Activated CD4-positive, alpha-beta T cell treated with anti-CD3 and anti-CD28 coated beads for 36 hours (primary cell): Measurements from ENCODE around the gene ZBTB43. TPM values are rescaled to one million over a fixed set of nuclear protein-coding genes. Genes with fewer than 3 reads are reported as not detected.

Experiments used
- ATAC-seq: fragments of 200-7000 bp; cut with Tn5 transposase; one replicate; pipeline ENCODE4 v1.10.0; 2021; ENCODE audit warnings: mild to moderate bottlenecking, moderate library complexity
- CTCF ChIA-PET: fragments of 350-600 bp; sonication (Branson Sonifier 250); formaldehyde crosslinking; loops from one replicate; lab custom pipeline; 2021; ENCODE audit warnings: antibody characterized with exemption; lab: Charles Lee
- POLR2A ChIA-PET: fragments of 350-600 bp; sonication (Branson Sonifier 250); formaldehyde crosslinking; loops from one replicate; lab custom pipeline; 2021; ENCODE audit warnings: antibody characterized with exemption, inconsistent platforms; lab: Charles Lee
- DNase-seq: peaks from one replicate; pipeline ENCODE4 v3.0.0-alpha.2; 2020
- H3K27ac Mint-ChIP-seq: one replicate; pipeline ENCODE4 v1.8.0; 2021; ENCODE audit warnings: mixed read lengths
- H3K27me3 Mint-ChIP-seq: one replicate; pipeline ENCODE4 v1.8.0; 2021; ENCODE audit warnings: mixed read lengths
- H3K36me3 Mint-ChIP-seq: one replicate; pipeline ENCODE4 v1.8.0; 2021; ENCODE audit warnings: low read depth, mixed read lengths
- H3K4me1 Mint-ChIP-seq: one replicate; pipeline ENCODE4 v1.8.0; 2021; ENCODE audit warnings: mixed read lengths
- H3K4me3 Mint-ChIP-seq: one replicate; pipeline ENCODE4 v1.8.0; 2021; ENCODE audit warnings: mild to moderate bottlenecking, moderate library complexity, mixed read lengths
- H3K9me3 Mint-ChIP-seq: one replicate; pipeline ENCODE4 v1.8.0; 2021; ENCODE audit warnings: low read depth, mixed read lengths
- intact Hi-C, 2 experiments: fragments of 100-400 bp; cut with DNase I in 1 of 2; cut with micrococcal nuclease in 1 of 2; formaldehyde crosslinking; loops; one replicate each; pipeline versions ENCODE4 v1.14.2 to v1.15.1; 2022 to 2024; cut with DNase I, micrococcal nuclease
- total RNA-seq, 2 experiments: library from RNA; stranded (reverse); gene quantifications; one replicate each; pipeline ENCODE4 v1.2.3, GENCODE V29; 2021

The ZBTB43 gene
- total RNA-seq, 2 experiments from 2014 or later, result 19.3 to 23.0 TPM

- peaks cover 6% of the 10 kb centered on the region for H3K4me1 Mint-ChIP-seq
- no peak overlapping the region for H3K4me3 Mint-ChIP-seq
- intact Hi-C loops, result no loop called here
- CTCF ChIA-PET, result interaction anchor here (0.8 to 1.2 kb wide), 2 partner anchors 126 to 735 kb away, joined by 4 read pairs; no protein-coding TSS in a partner anchor
- no peaks in the 10 kb centered on the region for H3K9me3 Mint-ChIP-seq
- H3K27me3 Mint-ChIP-seq, result no peaks in the 10 kb centered on the region
- POLR2A ChIA-PET, result no interaction called here
- H3K27ac Mint-ChIP-seq, result no peak overlapping the region
- DNase-seq (no peak), ATAC-seq (no peak)
- peaks cover 40% of the 10 kb centered on the region for H3K36me3 Mint-ChIP-seq
Observed at GRCh38 chr9:126829035-126829434, 24.2 kb downstream of the ZBTB43 start.

GRCh38 chr9:126830827-126831226, 26.0 kb downstream of the ZBTB43 start:
- ChIA-PET CTCF (interaction anchor here (0.8 kb wide), 1 partner anchor 11 kb away, joined by 4 read pairs; no protein-coding TSS in a partner anchor), POLR2A (no interaction called here)
- H3K4me1 Mint-ChIP-seq, result peaks cover 13% of the 10 kb centered on the region
- intact Hi-C loops, result no loop called here
- H3K4me3 Mint-ChIP-seq, result no peak overlapping the region
- no peaks in the 10 kb centered on the region for H3K9me3 Mint-ChIP-seq
- H3K36me3 Mint-ChIP-seq, result peaks cover 35% of the 10 kb centered on the region
- no peaks in the 10 kb centered on the region for H3K27me3 Mint-ChIP-seq
- ATAC-seq (peak; percentile 33), DNase-seq (no peak)
- no peak overlapping the region for H3K27ac Mint-ChIP-seq

GRCh38 chr9:126832440-126832839, 27.6 kb downstream of the ZBTB43 start:
- intact Hi-C loops, result no loop called here
- H3K36me3 Mint-ChIP-seq, result peaks cover 38% of the 10 kb centered on the region
- H3K27me3 Mint-ChIP-seq, result no peaks in the 10 kb centered on the region
- DNase-seq, result no peak
- H3K4me1 Mint-ChIP-seq, result peaks cover 21% of the 10 kb centered on the region
- POLR2A ChIA-PET, result no interaction called here
- no peaks in the 10 kb centered on the region for H3K9me3 Mint-ChIP-seq
- H3K4me3 Mint-ChIP-seq, result no peak overlapping the region
- ATAC-seq, result no peak
- CTCF ChIA-PET, result interaction anchor here (0.6 to 1.3 kb wide), 2 partner anchors 17 to 1980 kb away, joined by 3 read pairs; no protein-coding TSS in a partner anchor
- no peak overlapping the region for H3K27ac Mint-ChIP-seq

GRCh38 chr9:126833020-126833419, 28.2 kb downstream of the ZBTB43 start:
- Mint-ChIP-seq H3K27ac (no peak overlapping the region), H3K4me1 (peaks cover 27% of the 10 kb centered on the region), H3K36me3 (peaks cover 41% of the 10 kb centered on the region), H3K27me3 (no peaks in the 10 kb centered on the region), H3K4me3 (no peak overlapping the region), H3K9me3 (no peaks in the 10 kb centered on the region)
- intact Hi-C loops, result no loop called here
- DNase-seq, result no peak
- ChIA-PET CTCF (interaction anchor here (0.6 to 1.5 kb wide), 4 partner anchors 17 to 1980 kb away, joined by 3 read pairs; no protein-coding TSS in a partner anchor), POLR2A (interaction anchor here (0.6 kb wide), 1 partner anchor 420 kb away, joined by 4 read pairs; no protein-coding TSS in a partner anchor)
- ATAC-seq, result no peak

GRCh38 chr9:126833710-126834345, 29.0 kb downstream of the ZBTB43 start:
- H3K4me3 Mint-ChIP-seq, result no peak overlapping the region
- H3K9me3 Mint-ChIP-seq, result no peaks in the 10 kb centered on the region
- no peak overlapping the region for H3K27ac Mint-ChIP-seq
- no peak for ATAC-seq
- H3K4me1 Mint-ChIP-seq, result peaks cover 32% of the 10 kb centered on the region
- peaks cover 44% of the 10 kb centered on the region for H3K36me3 Mint-ChIP-seq
- intact Hi-C loops, result no loop called here
- no peak for DNase-seq
- POLR2A ChIA-PET, result no interaction called here
- CTCF ChIA-PET, result interaction anchor here (1.3 to 1.5 kb wide), 2 partner anchors 13 to 131 kb away, joined by 3 read pairs; no protein-coding TSS in a partner anchor
- H3K27me3 Mint-ChIP-seq, result no peaks in the 10 kb centered on the region

GRCh38 chr9:126834672-126835071, 29.8 kb downstream of the ZBTB43 start:
- no peaks in the 10 kb centered on the region for H3K27me3 Mint-ChIP-seq
- no peak overlapping the region for H3K4me3 Mint-ChIP-seq
- DNase-seq, result no peak
- no peaks in the 10 kb centered on the region for H3K9me3 Mint-ChIP-seq
- H3K4me1 Mint-ChIP-seq, result peaks cover 41% of the 10 kb centered on the region
- ChIA-PET POLR2A (no interaction called here), CTCF (interaction anchor here (0.6 to 1.3 kb wide), 3 partner anchors 9 to 14 kb away, joined by 3 read pairs; no protein-coding TSS in a partner anchor)
- intact Hi-C loops, result no loop called here
- ATAC-seq, result no peak
- H3K27ac Mint-ChIP-seq, result no peak overlapping the region
- H3K36me3 Mint-ChIP-seq, result peaks cover 45% of the 10 kb centered on the region

GRCh38 chr9:126836216-126836615, 31.4 kb downstream of the ZBTB43 start:
- Mint-ChIP-seq H3K9me3 (no peaks in the 10 kb centered on the region), H3K4me3 (no peak overlapping the region), H3K4me1 (peaks cover 37% of the 10 kb centered on the region), H3K27me3 (no peaks in the 10 kb centered on the region), H3K36me3 (peaks cover 47% of the 10 kb centered on the region), H3K27ac (no peak overlapping the region)
- ChIA-PET CTCF (no interaction called here), POLR2A (no interaction called here)
- ATAC-seq (no peak), DNase-seq (no peak)
- intact Hi-C loops, result no loop called here

GRCh38 chr9:126838055-126838811, 33.4 kb downstream of the ZBTB43 start:
- no peak overlapping the region for H3K27ac Mint-ChIP-seq
- POLR2A ChIA-PET, result no interaction called here
- no peaks in the 10 kb centered on the region for H3K27me3 Mint-ChIP-seq
- peaks cover 37% of the 10 kb centered on the region for H3K4me1 Mint-ChIP-seq
- peaks cover 35% of the 10 kb centered on the region for H3K36me3 Mint-ChIP-seq
- no peaks in the 10 kb centered on the region for H3K9me3 Mint-ChIP-seq
- H3K4me3 Mint-ChIP-seq, result no peak overlapping the region
- intact Hi-C loops, result no loop called here
- peak; percentile 32 for ATAC-seq
- CTCF ChIA-PET, result interaction anchor here (0.6 kb wide), 1 partner anchor 18 kb away, joined by 3 read pairs; no protein-coding TSS in a partner anchor
- DNase-seq, result no peak

- DNase-seq (peak; percentile 22), ATAC-seq (peak; percentile 61)
- ChIA-PET CTCF (interaction anchor here (0.6 kb wide), 1 partner anchor 18 kb away, joined by 3 read pairs; no protein-coding TSS in a partner anchor), POLR2A (no interaction called here)
- H3K27me3 Mint-ChIP-seq, result no peaks in the 10 kb centered on the region
- peaks cover 28% of the 10 kb centered on the region for H3K36me3 Mint-ChIP-seq
- intact Hi-C loops, result no loop called here
- no peaks in the 10 kb centered on the region for H3K9me3 Mint-ChIP-seq
- no peak overlapping the region for H3K4me3 Mint-ChIP-seq
- no peak overlapping the region for H3K27ac Mint-ChIP-seq
- H3K4me1 Mint-ChIP-seq, result peaks cover 37% of the 10 kb centered on the region
Observed at GRCh38 chr9:126838895-126839294, 34.1 kb downstream of the ZBTB43 start.

- Mint-ChIP-seq H3K36me3 (peaks cover 24% of the 10 kb centered on the region), H3K4me1 (peaks cover 35% of the 10 kb centered on the region), H3K27me3 (no peaks in the 10 kb centered on the region), H3K9me3 (no peaks in the 10 kb centered on the region), H3K27ac (no peak overlapping the region), H3K4me3 (no peak overlapping the region)
- ATAC-seq (no peak), DNase-seq (no peak)
- ChIA-PET POLR2A (no interaction called here), CTCF (interaction anchor here (0.6 kb wide), 1 partner anchor 19 kb away, joined by 3 read pairs; no protein-coding TSS in a partner anchor)
- intact Hi-C loops, result no loop called here
Observed at GRCh38 chr9:126839301-126839700, 34.5 kb downstream of the ZBTB43 start.

GRCh38 chr9:126842220-126842842, 37.5 kb downstream of the ZBTB43 start:
- intact Hi-C loops, result no loop called here
- ATAC-seq (no peak), DNase-seq (no peak)
- Mint-ChIP-seq H3K27ac (no peak overlapping the region), H3K4me3 (no peak overlapping the region), H3K27me3 (no peaks in the 10 kb centered on the region), H3K9me3 (no peaks in the 10 kb centered on the region), H3K4me1 (peaks cover 23% of the 10 kb centered on the region), H3K36me3 (peaks cover 12% of the 10 kb centered on the region)
- POLR2A ChIA-PET, result no interaction called here
- CTCF ChIA-PET, result no interaction called here
